ENCODE results near the gene TRPM1. TPM values are rescaled to one million over a fixed set of nuclear protein-coding genes. Genes with fewer than 3 reads are reported as not detected.

TRPM1 gene
- total RNA-seq, 6 experiments from 2014 or later: not detected

DNA sequence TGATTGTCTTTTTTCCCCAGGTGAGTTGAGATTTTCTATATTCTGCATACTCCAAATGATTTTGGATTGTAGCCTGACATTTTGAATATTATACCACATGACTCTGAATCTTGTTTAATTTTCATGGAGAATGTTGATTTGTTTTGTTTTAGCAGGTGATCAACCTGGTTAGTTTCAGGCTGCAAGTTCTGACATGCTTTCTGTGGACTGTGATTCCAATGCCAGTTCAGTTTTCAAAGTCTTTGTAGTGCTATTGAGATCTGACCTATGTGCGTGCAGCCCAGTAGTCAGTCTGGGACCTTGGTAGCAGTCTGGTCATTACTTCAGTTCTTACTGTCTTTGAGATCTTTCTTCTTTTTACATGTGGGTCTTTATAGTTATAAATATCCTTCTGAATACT is 91.5 kb downstream of the TRPM1 start:
- Histone ChIP-seq H3K36me3 (no peaks in the 10 kb centered on the region), H3K27ac (no peak overlapping the region), H3K27me3 (no peaks in the 10 kb centered on the region), H3K9me3 (peaks cover 0 to 8% (median 0%) of the 10 kb centered on the region in 4 donors), H3K4me3 (no peak overlapping the region), H3K4me1 (peaks cover 0 to 15% (median 5%) of the 10 kb centered on the region in 4 donors)
- TF ChIP-seq POLR2A (IDR thresholded peaks at IDR 0.05): no peak
- TF ChIP-seq, protein P1, sequence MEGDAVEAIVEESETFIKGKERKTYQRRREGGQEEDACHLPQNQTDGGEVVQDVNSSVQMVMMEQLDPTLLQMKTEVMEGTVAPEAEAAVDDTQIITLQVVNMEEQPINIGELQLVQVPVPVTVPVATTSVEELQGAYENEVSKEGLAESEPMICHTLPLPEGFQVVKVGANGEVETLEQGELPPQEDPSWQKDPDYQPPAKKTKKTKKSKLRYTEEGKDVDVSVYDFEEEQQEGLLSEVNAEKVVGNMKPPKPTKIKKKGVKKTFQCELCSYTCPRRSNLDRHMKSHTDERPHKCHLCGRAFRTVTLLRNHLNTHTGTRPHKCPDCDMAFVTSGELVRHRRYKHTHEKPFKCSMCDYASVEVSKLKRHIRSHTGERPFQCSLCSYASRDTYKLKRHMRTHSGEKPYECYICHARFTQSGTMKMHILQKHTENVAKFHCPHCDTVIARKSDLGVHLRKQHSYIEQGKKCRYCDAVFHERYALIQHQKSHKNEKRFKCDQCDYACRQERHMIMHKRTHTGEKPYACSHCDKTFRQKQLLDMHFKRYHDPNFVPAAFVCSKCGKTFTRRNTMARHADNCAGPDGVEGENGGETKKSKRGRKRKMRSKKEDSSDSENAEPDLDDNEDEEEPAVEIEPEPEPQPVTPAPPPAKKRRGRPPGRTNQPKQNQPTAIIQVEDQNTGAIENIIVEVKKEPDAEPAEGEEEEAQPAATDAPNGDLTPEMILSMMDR (IDR thresholded peaks at IDR 0.05): no peak
- WGBS (ENCODE audit: insufficient coverage, low coverage, low lambda C conversion rate, missing lambda C conversion rate): no CpG with 5 or more reads among the region's 1 CpG
- ATAC-seq: no peak
- intact Hi-C loops (cut with DNase I): no loop called here
- DNase-seq: no peak

DNA sequence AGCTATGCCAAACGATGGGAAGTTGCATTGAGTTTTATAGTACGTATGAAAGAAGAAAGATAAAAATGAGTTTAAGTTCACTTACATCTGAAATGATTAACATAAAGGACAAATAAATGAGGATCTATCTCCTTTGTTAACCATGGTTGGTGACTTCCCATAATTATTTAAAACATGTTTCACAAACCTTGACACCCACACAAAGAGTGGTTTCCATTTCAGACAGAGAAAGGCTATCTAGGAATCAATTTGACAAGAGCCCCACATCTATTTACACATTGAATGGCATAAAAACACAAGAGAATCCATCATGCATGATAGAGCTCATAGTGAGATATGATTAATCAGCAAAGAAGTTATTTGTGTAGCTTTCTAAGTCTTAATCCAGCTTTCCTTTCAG is 95.9 kb downstream of the TRPM1 start:
- intact Hi-C loops (cut with DNase I): no loop called here
- no peak for ATAC-seq
- no peak for DNase-seq
- TF ChIP-seq, protein P1 (IDR thresholded peaks at IDR 0.05): no peak
- no peak for TF ChIP-seq POLR2A (IDR thresholded peaks at IDR 0.05)
- Histone ChIP-seq H3K4me3 (no peak overlapping the region), H3K4me1 (no peaks in the 10 kb centered on the region), H3K9me3 (no peaks in the 10 kb centered on the region), H3K27me3 (no peaks in the 10 kb centered on the region), H3K27ac (no peak overlapping the region), H3K36me3 (no peaks in the 10 kb centered on the region)
- 59% methylated on average over 2 of the region's 2 CpGs for WGBS (ENCODE audit: insufficient coverage, low coverage, low lambda C conversion rate, missing lambda C conversion rate)

DNA sequence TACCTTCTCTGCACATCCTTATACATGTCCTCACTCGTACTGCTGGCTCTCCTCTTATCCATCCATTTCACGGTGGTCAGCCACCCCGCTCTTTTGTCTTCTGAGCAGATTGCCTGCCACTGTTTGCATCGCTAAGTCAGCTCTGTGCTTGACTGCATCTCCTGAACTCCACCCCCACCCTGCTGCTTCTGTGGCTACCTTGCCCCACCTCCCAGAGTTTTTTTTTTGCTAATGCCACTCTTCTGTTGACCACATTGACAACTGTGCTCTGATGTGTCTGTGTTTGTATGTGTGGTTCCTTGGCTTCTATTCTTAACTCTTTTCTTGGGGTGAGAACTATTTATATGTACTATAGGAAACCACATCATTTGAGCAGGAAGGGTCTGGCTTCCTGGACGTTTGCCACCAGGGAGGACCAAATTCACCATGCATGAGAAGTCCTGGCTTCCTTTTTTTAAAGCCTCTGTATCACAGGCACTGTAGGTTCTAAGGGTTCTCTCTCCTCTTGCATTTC is 97.2 kb downstream of the TRPM1 start:
- 52% methylated on average over 5 of the region's 5 CpGs for WGBS (ENCODE audit: insufficient coverage, low coverage, low lambda C conversion rate, missing lambda C conversion rate)
- H3K36me3 ChIP-seq: no peaks in the 10 kb centered on the region
- no peak for DNase-seq
- H3K27ac ChIP-seq: no peak overlapping the region
- H3K27me3 ChIP-seq: no peaks in the 10 kb centered on the region
- H3K4me3 ChIP-seq: no peak overlapping the region
- H3K9me3 ChIP-seq: no peaks in the 10 kb centered on the region
- no peak for TF ChIP-seq POLR2A (IDR thresholded peaks at IDR 0.05)
- TF ChIP-seq, protein P1 (IDR thresholded peaks at IDR 0.05): no peak
- intact Hi-C loops (cut with DNase I): no loop called here
- peak; percentile 20 to 48 (median 40) for ATAC-seq
- no peaks in the 10 kb centered on the region for H3K4me1 ChIP-seq

DNA sequence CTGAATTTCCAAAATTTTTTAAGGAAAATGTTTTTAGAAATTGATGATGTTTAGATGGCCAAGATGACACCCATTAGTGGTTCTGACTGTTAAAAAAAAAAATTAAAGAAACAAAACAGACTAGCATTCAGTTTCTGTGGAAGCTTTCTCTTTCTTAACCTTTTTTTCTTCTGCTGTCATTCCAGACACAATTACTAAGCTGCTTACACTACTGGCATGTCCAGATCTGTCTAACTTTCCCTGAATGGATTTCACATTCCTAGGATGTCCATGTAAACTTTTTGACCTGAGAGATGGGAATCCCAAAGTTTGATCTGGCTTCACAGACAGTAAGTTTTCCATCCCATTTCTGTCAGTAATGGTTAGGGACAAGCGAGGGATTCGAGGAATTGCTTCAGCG is 99.8 kb downstream of the TRPM1 start:
- H3K4me1 ChIP-seq: no peaks in the 10 kb centered on the region
- no peaks in the 10 kb centered on the region for H3K36me3 ChIP-seq
- no peak for TF ChIP-seq POLR2A (IDR thresholded peaks at IDR 0.05)
- TF ChIP-seq, protein P1 (IDR thresholded peaks at IDR 0.05): no peak
- H3K27me3 ChIP-seq: no peaks in the 10 kb centered on the region
- DNase-seq (no peak), ATAC-seq (no peak)
- H3K9me3 ChIP-seq: no peaks in the 10 kb centered on the region
- no peak overlapping the region for H3K27ac ChIP-seq
- intact Hi-C loops (cut with DNase I): no loop called here
- H3K4me3 ChIP-seq: no peak overlapping the region
- 94% methylated on average over 3 of the region's 3 CpGs for WGBS (ENCODE audit: insufficient coverage, low coverage, low lambda C conversion rate, missing lambda C conversion rate)

DNA sequence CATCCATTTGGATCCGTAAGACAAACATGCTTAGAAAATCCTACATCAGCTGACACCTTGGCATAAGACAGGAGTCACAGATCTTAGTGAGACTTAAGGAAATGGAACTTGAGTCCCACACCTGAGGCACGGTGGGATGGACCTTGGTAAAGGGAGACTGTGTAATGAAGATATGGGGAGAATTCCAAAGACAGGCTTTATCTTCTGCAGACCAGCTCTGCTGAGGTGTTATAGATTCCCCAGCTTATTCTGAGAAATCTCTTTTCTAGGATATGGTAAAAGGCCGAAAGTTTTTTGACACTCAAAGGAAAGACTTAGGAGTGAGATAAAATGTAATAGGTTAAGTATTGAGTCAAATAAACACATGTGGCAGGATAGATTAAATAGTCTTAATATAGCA is 101.8 kb downstream of the TRPM1 start:
- Histone ChIP-seq H3K36me3 (no peaks in the 10 kb centered on the region), H3K4me1 (no peaks in the 10 kb centered on the region), H3K9me3 (no peaks in the 10 kb centered on the region), H3K27ac (no peak overlapping the region), H3K27me3 (no peaks in the 10 kb centered on the region), H3K4me3 (no peak overlapping the region)
- ATAC-seq (no peak), DNase-seq (no peak)
- intact Hi-C loops (cut with DNase I): no loop called here
- TF ChIP-seq, protein P1 (IDR thresholded peaks at IDR 0.05): no peak
- TF ChIP-seq POLR2A (IDR thresholded peaks at IDR 0.05): no peak
- 89% methylated on average over 3 of the region's 3 CpGs for WGBS (ENCODE audit: insufficient coverage, low coverage, low lambda C conversion rate, missing lambda C conversion rate)
